Progenitor cell of endocrine pancreas (in vitro differentiated cells): ENCODE measurements around the gene ZYG11A. TPM values are rescaled to one million over a fixed set of nuclear protein-coding genes. Genes with fewer than 3 reads are reported as not detected.
A peak's percentile ranks its signal among the peaks of the same experiment; 100 is the strongest.
"Not testable (repeated sequence)": the region's sequence is repeated elsewhere in the genome, so short reads cannot be mapped to it uniquely, and the experiment has no call there.

Source experiments
- DNase-seq: peaks from one replicate; pipeline ENCODE4 v3.0.0; 2021; ENCODE audit warnings: low spot score; ENCODE audit not compliant: unreplicated experiment
- H3K27ac Mint-ChIP-seq: 2 replicates; pipeline ENCODE4 v1.8.0; 2021; ENCODE audit warnings: mild to moderate bottlenecking, moderate library complexity, mixed read lengths
- H3K27me3 Mint-ChIP-seq: 2 replicates; pipeline ENCODE4 v1.8.0; 2021; ENCODE audit warnings: mixed read lengths
- H3K36me3 Mint-ChIP-seq: 2 replicates; pipeline ENCODE4 v1.8.0; 2022; ENCODE audit warnings: mixed read lengths; ENCODE audit not compliant: insufficient read depth
- H3K4me1 Mint-ChIP-seq: 2 replicates; pipeline ENCODE4 v1.8.0; 2021; ENCODE audit warnings: low read depth, mixed read lengths
- H3K4me3 Mint-ChIP-seq: 2 replicates; pipeline ENCODE4 v1.8.0; 2021; ENCODE audit warnings: low read depth, mild to moderate bottlenecking, moderate library complexity, mixed read lengths
- H3K9me3 Mint-ChIP-seq: 2 replicates; pipeline ENCODE4 v1.8.0; 2021; ENCODE audit warnings: low read depth, mixed read lengths
- long read RNA-seq: library from polyadenylated mRNA; unstranded; transcript quantifications from one replicate; pipeline ENCODE4 v2.0.0, GENCODE V29; 2020
- total RNA-seq: library from RNA; stranded (reverse); gene quantifications from 2 replicates; pipeline ENCODE4 v1.2.1, GENCODE V29; 2021
- TF ChIP-seq, protein P1 (sequence below): fragments of 200-600 bp; sonication (generic); IDR thresholded peaks from one replicate; pipeline ENCODE4 v1.5.0; 2021; ENCODE audit warnings: antibody characterized with exemption, mild to moderate bottlenecking; ENCODE audit not compliant: unreplicated experiment

The ZYG11A gene
- 0.16 TPM in 1 of 2 replicates, not detected in the other for total RNA-seq
- long read RNA-seq: 0 reads

DNA sequence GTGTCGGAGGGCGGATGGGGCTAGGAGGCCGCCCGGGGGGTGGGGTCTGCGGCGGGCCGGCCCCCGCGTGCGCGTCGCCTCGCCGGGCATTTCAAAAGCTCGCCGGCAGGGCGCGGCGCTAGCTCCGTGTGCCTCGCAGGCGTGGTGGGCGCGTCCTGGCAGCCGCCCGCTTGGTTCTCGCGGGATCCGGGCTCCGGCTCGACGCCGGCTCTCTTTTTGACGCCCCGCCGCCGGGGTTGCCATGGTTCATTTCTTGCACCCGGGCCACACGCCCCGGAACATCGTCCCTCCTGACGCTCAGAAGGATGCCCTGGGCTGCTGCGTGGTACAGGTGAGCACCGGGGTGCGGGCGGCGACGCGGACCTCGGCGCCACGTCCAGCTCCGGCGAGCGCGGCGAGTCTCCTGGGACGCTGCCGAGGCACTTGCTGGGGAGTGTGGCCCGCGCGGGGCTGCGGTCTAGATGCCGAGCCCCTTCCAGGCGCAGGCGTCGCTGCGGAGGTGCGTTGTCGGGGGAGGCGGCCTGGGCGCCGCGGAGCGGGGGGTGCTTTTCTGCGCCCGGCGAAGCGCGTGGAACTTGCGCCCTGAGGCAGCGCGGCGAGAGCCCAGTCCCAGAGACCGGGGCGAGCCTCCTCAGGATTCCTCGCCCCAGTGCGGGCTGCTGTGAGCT is at the start of gene ZYG11A:
ZYG11A (plus strand) TSS at position 118 of the 668 bp plus-strand sequence; CDS start at position 242, 124 bp downstream.
- TF ChIP-seq, protein P1, sequence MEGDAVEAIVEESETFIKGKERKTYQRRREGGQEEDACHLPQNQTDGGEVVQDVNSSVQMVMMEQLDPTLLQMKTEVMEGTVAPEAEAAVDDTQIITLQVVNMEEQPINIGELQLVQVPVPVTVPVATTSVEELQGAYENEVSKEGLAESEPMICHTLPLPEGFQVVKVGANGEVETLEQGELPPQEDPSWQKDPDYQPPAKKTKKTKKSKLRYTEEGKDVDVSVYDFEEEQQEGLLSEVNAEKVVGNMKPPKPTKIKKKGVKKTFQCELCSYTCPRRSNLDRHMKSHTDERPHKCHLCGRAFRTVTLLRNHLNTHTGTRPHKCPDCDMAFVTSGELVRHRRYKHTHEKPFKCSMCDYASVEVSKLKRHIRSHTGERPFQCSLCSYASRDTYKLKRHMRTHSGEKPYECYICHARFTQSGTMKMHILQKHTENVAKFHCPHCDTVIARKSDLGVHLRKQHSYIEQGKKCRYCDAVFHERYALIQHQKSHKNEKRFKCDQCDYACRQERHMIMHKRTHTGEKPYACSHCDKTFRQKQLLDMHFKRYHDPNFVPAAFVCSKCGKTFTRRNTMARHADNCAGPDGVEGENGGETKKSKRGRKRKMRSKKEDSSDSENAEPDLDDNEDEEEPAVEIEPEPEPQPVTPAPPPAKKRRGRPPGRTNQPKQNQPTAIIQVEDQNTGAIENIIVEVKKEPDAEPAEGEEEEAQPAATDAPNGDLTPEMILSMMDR: peak; percentile 47
- Mint-ChIP-seq H3K27me3 (peaks cover 34% of the 10 kb centered on the region), H3K36me3 (no peaks in the 10 kb centered on the region), H3K4me3 (peak within 1 kb of the TSS; percentile 51), H3K9me3 (no peaks in the 10 kb centered on the region), H3K27ac (no peak within 1 kb of the TSS), H3K4me1 (no peaks in the 10 kb centered on the region)
- peak; percentile 53 for DNase-seq

DNA sequence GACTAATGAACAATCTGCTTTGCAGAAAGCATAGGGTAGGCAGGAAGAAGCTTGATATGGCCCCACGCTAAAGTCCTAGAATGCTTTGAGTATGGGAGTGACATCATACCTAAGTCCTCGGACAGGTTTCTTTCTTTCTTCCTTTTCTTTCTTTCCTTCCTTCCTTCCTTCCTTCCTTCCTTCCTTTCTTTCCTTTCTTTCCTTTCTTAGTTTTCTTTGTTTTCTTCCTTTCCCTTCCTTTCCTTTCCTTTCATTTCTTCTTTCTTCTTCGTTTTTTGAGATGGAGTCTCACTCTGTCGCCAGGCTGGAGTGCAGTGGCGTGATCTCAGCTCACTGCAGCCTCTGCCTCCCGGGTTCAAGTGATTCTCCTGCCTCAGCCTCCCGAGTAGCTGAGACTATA is 48.8 kb upstream of the ZYG11A start:
- Mint-ChIP-seq H3K36me3 (peaks cover 12% of the 10 kb centered on the region), H3K27ac (peak overlapping the region; percentile 78)
- not testable (repeated sequence) for H3K9me3 Mint-ChIP-seq, DNase-seq, H3K4me1 Mint-ChIP-seq, H3K27me3 Mint-ChIP-seq, H3K4me3 Mint-ChIP-seq

DNA sequence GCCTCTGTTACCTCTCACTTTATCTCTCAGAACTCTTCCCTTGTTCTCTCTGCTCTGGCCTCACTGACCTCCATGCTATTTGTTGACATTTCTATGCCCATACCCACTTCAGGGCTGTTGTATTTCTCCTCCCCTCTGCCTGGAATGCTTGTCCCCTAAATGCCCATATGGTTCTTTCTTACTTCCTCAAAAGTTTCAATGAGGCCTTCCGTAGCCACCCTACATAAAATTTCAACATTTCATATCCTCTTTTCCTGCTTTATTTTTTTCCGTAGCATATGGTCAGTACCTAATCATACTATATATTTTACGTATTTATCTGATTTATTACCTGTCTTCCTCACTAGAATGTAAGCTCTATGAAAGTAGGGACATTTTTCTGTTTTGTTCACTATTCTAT is 47.1 kb upstream of the ZYG11A start:
- Mint-ChIP-seq H3K4me1 (no peaks in the 10 kb centered on the region), H3K4me3 (no peak overlapping the region), H3K27ac (peak overlapping the region; percentile 9), H3K9me3 (no peaks in the 10 kb centered on the region), H3K36me3 (peaks cover 10% of the 10 kb centered on the region), H3K27me3 (no peaks in the 10 kb centered on the region)
- TF ChIP-seq, protein P1: no peak
- no peak for DNase-seq

DNA sequence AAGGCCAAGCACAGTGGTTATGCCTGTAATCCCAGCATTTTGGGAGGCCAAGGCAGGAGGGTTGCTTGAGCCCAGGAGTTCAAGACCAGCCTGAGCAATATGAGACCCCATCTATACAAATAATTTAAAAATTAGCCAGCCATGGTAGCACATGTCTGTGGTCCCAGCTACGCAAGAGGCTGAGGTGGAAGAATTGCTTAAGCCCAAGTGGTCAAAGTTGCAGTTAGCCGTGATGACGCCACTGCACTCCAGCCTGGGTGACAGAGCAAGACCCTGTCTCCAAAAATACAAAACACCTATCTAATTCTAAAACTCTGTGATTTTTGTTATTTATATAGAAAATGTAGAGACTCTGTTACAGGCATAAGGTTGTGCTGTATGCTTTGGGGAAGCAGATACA is 44.2 kb upstream of the ZYG11A start:
- TF ChIP-seq, protein P1: no peak
- H3K36me3 Mint-ChIP-seq: peaks cover 11% of the 10 kb centered on the region
- DNase-seq: no peak
- H3K4me3 Mint-ChIP-seq: no peak overlapping the region
- no peaks in the 10 kb centered on the region for H3K27me3 Mint-ChIP-seq
- no peaks in the 10 kb centered on the region for H3K4me1 Mint-ChIP-seq
- no peaks in the 10 kb centered on the region for H3K9me3 Mint-ChIP-seq
- no peak overlapping the region for H3K27ac Mint-ChIP-seq

DNA sequence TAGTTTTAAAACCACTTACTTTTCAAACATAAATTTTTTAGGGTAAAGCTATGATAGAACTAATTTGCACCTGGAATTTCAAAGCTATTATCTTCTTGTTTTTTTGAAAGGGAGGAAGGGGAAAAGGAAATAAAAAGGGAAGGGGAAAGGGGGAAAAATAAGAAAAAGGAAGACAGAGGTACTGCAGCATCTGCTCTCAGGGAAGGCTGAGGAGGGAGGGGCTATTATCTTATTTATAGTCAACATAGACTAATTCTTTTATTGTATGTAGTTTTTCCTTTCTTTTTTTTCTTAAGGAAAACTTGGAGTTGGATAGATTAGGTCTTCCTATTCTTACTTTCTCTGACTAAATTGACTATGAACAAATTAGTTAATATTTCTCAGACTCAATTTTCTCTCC is 41.5 kb upstream of the ZYG11A start:
- Mint-ChIP-seq H3K27me3 (no peaks in the 10 kb centered on the region), H3K36me3 (peaks cover 7% of the 10 kb centered on the region), H3K9me3 (no peaks in the 10 kb centered on the region), H3K4me1 (no peaks in the 10 kb centered on the region), H3K27ac (no peak overlapping the region), H3K4me3 (no peak overlapping the region)
- TF ChIP-seq, protein P1: no peak
- no peak for DNase-seq

DNA sequence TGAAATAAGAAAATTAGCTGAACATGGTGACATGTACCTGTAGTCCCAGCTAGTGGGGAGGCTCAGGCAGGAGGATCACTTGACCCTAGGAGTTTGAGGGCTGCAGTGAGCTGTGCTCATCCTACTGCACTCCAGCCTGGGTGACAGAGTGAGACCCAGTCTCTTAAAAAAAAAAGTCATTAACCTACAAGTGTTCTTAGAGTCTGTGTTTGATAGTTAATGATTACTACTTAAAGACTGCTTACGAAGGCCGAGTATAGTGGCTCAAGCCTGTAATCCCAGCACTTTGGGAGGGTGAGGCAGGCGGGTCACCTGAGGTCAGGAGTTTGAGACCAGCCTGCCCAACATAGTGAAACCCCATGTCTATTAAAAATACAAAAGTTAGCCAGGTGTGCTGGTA is 38.5 kb upstream of the ZYG11A start:
- not testable (repeated sequence) for H3K36me3 Mint-ChIP-seq, H3K4me3 Mint-ChIP-seq, H3K27me3 Mint-ChIP-seq, H3K4me1 Mint-ChIP-seq, DNase-seq, H3K9me3 Mint-ChIP-seq
- peak overlapping the region; percentile 45 for H3K27ac Mint-ChIP-seq
